Measurements from ENCODE around the gene GTPBP3. TPM values are rescaled to one million over a fixed set of nuclear protein-coding genes. Genes with fewer than 3 reads are reported as not detected.

The GTPBP3 gene
- total and polyA plus RNA-seq, 2 of the 8 experiments (the other 6 are each of a cell fraction or from before 2014, with no cell fraction given) = 30.4 to 56.0 TPM

DNA sequence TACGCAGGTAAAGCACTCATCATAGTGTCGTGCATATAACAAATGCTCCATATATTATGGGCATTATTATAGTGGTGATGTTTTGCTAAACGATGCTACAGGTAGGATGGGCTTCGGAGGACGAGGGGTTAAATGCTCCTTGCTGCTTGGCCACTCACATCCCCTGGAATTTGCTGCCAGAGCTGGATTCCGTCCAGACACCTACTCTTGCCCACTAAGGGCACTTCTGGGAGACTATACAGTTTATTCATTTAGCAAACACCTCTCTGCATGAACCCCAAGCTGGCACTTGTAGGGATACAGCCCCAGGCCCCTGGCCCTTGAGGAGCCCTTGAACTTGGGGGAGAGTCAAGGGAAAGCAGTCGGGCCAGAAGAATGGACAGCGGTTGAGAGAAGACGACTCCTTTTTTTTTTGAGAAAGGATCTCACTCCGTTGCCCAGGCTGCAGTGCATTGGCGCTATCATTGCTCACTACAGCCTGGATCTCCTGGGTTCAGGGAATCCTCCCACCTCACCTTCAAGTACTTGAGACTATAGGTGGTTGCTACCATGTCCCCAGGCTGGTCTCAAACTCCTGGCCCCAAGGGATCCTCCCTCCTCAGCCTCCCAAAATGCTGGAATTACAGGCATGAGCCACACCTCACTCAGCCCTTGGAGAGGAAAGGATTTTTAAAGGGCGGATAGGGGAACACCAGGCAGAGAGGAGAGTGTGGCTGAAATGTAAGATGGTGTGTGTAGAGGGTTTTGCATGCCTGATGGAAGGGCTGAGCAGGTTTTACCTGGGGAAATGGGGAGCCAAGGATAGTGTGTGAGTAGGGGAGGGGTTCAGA, 32.8 kb upstream of the GTPBP3 start:
- peak overlapping the region; percentile 59 to 82; a peak in 3 of 4 replicates for H3K4me2 ChIP-seq (ENCODE audit: insufficient read depth in 1 of 2, low read depth in 2 of 2, low read length in 2 of 2)
- peak overlapping the region in 1 of 4 experiments; percentile 78; a peak in 2 of 8 replicates for H3K4me3 ChIP-seq (ENCODE audit: extremely low read depth in 1 of 4, insufficient read depth in 2 of 4, low read depth in 3 of 4, low read length in 4 of 4)
- H4K91ac ChIP-seq (replicated peaks; ENCODE audit: insufficient read length, low read length) = no peak overlapping the region
- H2BK20ac ChIP-seq (ENCODE audit: low read length) = peak overlapping the region; percentile 23; the same call in 1 of the 2 replicates
- no peak for DNase-seq (ENCODE audit: low read depth in 1 of 2, low spot score in 2 of 2)
- H4K20me1 ChIP-seq (replicated peaks in 1 of 2; ENCODE audit: control insufficient read depth in 1 of 2, insufficient read depth in 2 of 2, low read length in 2 of 2) = peaks cover 1 to 8% of the 10 kb centered on the region in 2 experiments
- peaks cover 0 to 9% (median 0%) of the 10 kb centered on the region in 4 experiments; a peak in 2 of 8 replicates for H3K36me3 ChIP-seq (ENCODE audit: control insufficient read depth in 2 of 4, insufficient read depth in 4 of 4, low read length in 3 of 4)
- H2BK15ac ChIP-seq (ENCODE audit: low read length) = 0 out of 2 replicates have a peak overlapping the region, but pooled peaks have one; percentile 81
- H4K8ac ChIP-seq (ENCODE audit: extremely low read depth, insufficient read depth, low read length) = no peak overlapping the region
- no peak overlapping the region for H3K18ac ChIP-seq (ENCODE audit: extremely low read depth, low read length)
- H2BK120ac ChIP-seq (replicated peaks; ENCODE audit: low read depth, low read length) = no peak overlapping the region
- no peak overlapping the region for H3K23ac ChIP-seq (ENCODE audit: insufficient read length)
- no peak overlapping the region for H3K14ac ChIP-seq (ENCODE audit: insufficient read length)
- H2AFZ ChIP-seq (ENCODE audit: low read length) = no peak overlapping the region
- H2BK5ac ChIP-seq (ENCODE audit: low read depth, low read length) = no peak overlapping the region
- FAIRE-seq = no peak
- H3K4ac ChIP-seq (replicated peaks; ENCODE audit: insufficient read length, low read depth, low read length) = no peak overlapping the region
- CTCF ChIA-PET (ENCODE audit: partially characterized antibody) = interaction anchor here (0.6 to 3.0 kb wide), 22 partner anchors 8 to 774 kb away, joined by 3 to 29 read pairs (median 4); partner anchors contain the start of genes ANO8 and USE1
- H2BK12ac ChIP-seq (ENCODE audit: low read depth, low read length) = peak overlapping the region; percentile 92
- H3K9me3 ChIP-seq (ENCODE audit: insufficient read depth in 2 of 2, low read depth in 1 of 2, low read length in 1 of 2) = no peaks in the 10 kb centered on the region
- peaks cover 7% of the 10 kb centered on the region for H3K23me2 ChIP-seq (ENCODE audit: low read depth, low read length)
- no peaks in the 10 kb centered on the region for H3K27me3 ChIP-seq (replicated peaks in 1 of 4; ENCODE audit: control insufficient read depth in 3 of 4, extremely low read depth in 1 of 4, insufficient read depth in 3 of 4, low read length in 3 of 4)
- peaks cover 4% of the 10 kb centered on the region for H3K79me1 ChIP-seq (ENCODE audit: low read depth, low read length)
- H3K79me2 ChIP-seq (ENCODE audit: control insufficient read depth in 1 of 2, insufficient read depth in 2 of 2, low read length in 2 of 2) = peaks cover 0 to 4% of the 10 kb centered on the region in 2 experiments; a peak in 1 of 4 replicates
- peak overlapping the region; percentile 61; the same call in 1 of the 2 replicates for H2AK5ac ChIP-seq (ENCODE audit: low read depth, low read length)
- no peak overlapping the region for H3K27ac ChIP-seq (ENCODE audit: low read depth, low read length)
- H4K5ac ChIP-seq (ENCODE audit: insufficient read length, low read depth, low read length) = no peak overlapping the region
- no peak overlapping the region for H3K56ac ChIP-seq (replicated peaks; ENCODE audit: insufficient read length, low read depth, low read length)
- 78% methylated on average over 12 of the region's 12 CpGs; no CpG with 5 or more reads in 1 of the 2 experiments for WGBS, 2 experiments (ENCODE audit: extremely low coverage in 1 of 2, insufficient coverage in 1 of 2, insufficient read length in 1 of 2, insufficient replicate concordance in 2 of 2, low coverage in 1 of 2, low lambda C conversion rate in 2 of 2, missing lambda C conversion rate in 1 of 2)
- no peak overlapping the region for H3K9ac ChIP-seq (replicated peaks in 1 of 4; ENCODE audit: extremely low read depth in 1 of 4, low read depth in 3 of 4, low read length in 3 of 4)
- POLR2A ChIA-PET (ENCODE audit: partially characterized antibody) = interaction anchor here (0.6 to 18.5 kb wide), 10 partner anchors 10 to 137 kb away, joined by 3 to 329 read pairs (median 4); partner anchors contain the start of genes ANO8, BABAM1 and USE1
- H3K4me1 ChIP-seq (replicated peaks in 1 of 4; ENCODE audit: control insufficient read depth in 3 of 4, insufficient read depth in 4 of 4, low read length in 3 of 4) = peaks cover 12 to 21% (median 14%) of the 10 kb centered on the region in 4 experiments
- TF ChIP-seq GABPA (IDR thresholded peaks at IDR 0.05; ENCODE audit: borderline replicate concordance, insufficient read depth, low read length) = no peak
- TF ChIP-seq KDM5A (IDR thresholded peaks at IDR 0.05; ENCODE audit: low read length) = no peak
- TF ChIP-seq SP1 (IDR thresholded peaks at IDR 0.05; ENCODE audit: low read depth, low read length) = no peak
- TF ChIP-seq SAP30 (IDR thresholded peaks at IDR 0.05; ENCODE audit: insufficient read depth, insufficient replicate concordance, low read length) = no peak
- TF ChIP-seq, protein P1, sequence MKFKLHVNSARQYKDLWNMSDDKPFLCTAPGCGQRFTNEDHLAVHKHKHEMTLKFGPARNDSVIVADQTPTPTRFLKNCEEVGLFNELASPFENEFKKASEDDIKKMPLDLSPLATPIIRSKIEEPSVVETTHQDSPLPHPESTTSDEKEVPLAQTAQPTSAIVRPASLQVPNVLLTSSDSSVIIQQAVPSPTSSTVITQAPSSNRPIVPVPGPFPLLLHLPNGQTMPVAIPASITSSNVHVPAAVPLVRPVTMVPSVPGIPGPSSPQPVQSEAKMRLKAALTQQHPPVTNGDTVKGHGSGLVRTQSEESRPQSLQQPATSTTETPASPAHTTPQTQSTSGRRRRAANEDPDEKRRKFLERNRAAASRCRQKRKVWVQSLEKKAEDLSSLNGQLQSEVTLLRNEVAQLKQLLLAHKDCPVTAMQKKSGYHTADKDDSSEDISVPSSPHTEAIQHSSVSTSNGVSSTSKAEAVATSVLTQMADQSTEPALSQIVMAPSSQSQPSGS (IDR thresholded peaks at IDR 0.05; ENCODE audit: low read length) = no peak
- TF ChIP-seq, protein P2, sequence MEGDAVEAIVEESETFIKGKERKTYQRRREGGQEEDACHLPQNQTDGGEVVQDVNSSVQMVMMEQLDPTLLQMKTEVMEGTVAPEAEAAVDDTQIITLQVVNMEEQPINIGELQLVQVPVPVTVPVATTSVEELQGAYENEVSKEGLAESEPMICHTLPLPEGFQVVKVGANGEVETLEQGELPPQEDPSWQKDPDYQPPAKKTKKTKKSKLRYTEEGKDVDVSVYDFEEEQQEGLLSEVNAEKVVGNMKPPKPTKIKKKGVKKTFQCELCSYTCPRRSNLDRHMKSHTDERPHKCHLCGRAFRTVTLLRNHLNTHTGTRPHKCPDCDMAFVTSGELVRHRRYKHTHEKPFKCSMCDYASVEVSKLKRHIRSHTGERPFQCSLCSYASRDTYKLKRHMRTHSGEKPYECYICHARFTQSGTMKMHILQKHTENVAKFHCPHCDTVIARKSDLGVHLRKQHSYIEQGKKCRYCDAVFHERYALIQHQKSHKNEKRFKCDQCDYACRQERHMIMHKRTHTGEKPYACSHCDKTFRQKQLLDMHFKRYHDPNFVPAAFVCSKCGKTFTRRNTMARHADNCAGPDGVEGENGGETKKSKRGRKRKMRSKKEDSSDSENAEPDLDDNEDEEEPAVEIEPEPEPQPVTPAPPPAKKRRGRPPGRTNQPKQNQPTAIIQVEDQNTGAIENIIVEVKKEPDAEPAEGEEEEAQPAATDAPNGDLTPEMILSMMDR (IDR thresholded peaks at IDR 0.05; ENCODE audit: control extremely low read depth in 1 of 3, insufficient read depth in 1 of 3, low read depth in 1 of 3, low read length in 3 of 3) = no peak
